ENCODE measurements around the gene SAPCD2.

DNA sequence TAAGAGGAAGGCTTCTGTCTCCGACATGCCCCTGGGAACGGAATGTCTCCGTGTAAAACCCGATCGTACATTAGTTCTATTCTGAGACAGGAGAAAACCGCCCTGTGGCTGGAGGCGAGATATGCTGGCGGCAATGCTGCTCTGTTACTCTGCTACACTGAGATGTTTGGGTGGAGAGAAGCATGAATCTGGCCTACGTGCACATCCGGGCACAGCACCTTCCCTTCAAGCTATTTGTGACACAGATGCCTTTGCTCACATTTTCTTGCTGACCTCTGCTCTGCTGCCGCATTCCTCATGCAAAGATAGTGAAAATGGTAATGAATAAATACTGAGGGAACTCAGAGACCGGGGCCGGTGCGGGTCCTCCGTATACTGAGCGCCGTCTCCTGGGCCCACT lies 46.4 kb upstream of the SAPCD2 start:
- TF ChIP-seq, protein P1, sequence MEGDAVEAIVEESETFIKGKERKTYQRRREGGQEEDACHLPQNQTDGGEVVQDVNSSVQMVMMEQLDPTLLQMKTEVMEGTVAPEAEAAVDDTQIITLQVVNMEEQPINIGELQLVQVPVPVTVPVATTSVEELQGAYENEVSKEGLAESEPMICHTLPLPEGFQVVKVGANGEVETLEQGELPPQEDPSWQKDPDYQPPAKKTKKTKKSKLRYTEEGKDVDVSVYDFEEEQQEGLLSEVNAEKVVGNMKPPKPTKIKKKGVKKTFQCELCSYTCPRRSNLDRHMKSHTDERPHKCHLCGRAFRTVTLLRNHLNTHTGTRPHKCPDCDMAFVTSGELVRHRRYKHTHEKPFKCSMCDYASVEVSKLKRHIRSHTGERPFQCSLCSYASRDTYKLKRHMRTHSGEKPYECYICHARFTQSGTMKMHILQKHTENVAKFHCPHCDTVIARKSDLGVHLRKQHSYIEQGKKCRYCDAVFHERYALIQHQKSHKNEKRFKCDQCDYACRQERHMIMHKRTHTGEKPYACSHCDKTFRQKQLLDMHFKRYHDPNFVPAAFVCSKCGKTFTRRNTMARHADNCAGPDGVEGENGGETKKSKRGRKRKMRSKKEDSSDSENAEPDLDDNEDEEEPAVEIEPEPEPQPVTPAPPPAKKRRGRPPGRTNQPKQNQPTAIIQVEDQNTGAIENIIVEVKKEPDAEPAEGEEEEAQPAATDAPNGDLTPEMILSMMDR (IDR thresholded peaks at IDR 0.05; ENCODE audit: low read length) = no peak
- no peak for TF ChIP-seq EZH2 (IDR thresholded peaks at IDR 0.05; ENCODE audit: borderline replicate concordance, low read length)
